Activated effector memory CD4-positive, alpha-beta T cell treated with Interleukin-2 at 50 U/mL for 16 hours (primary cell): Measurements from ENCODE around the gene GYG1.

Source experiments
- DNase-seq: peaks from one replicate; pipeline ENCODE4 v3.0.0-alpha.2; 2020

The GYG1 gene

DNA sequence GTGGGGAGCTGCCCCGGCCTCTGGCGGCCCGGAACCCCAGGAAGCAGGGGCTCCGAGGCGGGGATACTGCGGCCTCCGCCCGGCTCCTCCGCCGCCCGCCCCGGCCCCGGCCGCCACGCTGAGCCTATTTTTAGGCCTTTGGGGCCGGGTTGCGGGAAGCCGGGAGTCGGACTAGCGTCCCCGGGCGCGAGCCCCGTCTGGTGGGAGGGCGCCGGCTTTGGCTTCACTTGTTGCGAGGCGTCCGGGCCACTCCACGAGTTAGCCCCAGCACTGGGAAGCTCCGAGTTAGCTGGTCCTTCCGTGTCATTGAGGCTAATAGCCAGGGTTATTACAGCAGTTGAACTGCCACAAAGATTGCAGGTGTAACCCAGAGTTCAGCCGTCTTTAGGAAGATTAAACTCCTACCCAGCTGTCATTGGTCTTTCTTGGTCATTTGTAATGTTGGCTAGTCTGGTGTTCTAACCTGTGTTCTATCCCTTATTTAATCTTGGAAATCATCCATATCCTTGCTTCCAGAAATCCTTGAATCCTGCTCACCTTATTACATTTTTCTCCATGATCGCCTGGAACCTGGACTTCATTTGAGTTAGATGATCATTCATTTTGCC, 791 bp downstream of the GYG1 start:
- DNase-seq, result peak; percentile 32

DNA sequence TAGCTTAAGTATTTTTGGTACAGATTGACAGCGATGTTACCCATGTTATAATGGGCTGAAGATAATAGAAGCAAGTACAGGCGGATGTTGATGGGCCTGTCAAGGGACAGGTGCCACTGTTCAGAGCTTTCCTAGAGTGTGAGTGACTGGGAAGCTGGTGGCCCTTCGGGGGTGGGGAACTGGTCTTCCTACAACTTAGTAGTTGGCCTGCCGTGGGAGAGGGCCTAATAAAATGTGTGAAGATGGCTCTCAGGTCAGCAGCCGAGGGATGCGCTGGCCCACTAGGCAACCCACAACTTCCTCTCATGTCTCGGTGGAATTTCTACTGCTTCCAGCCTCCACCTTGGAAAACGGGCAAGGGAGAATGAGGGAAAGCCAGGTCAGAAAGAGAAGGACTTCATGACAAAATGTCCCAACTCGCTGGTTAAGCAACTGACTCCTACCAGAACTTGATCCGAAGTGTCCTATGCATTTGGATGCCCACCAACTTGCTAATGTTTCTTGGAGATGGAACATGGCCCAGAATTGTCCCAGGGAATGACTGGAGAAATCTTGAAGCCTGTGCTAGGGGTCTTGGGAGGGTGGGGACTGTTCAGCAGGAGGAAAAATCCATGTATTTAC, 1.4 kb downstream of the GYG1 start:
- DNase-seq, result no peak

DNA sequence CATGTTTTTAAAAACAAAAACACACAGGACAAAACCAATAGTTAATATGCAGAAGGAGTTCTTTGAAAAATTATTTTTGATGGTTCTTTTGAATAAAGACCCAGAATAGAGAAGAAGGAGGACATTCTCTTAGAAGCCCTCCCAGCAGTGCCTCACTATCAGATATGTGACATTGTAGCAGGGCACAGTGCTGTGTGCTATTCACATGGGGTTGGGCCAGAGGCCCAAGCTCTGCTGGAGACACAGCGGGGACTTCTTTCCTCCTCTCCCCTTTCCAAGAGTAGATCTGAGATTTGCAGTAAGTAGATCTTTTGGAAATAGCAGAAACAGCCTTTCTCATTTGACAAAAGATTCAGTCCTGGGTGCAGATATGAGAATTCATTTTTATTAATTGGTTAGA, 6.3 kb downstream of the GYG1 start:
- DNase-seq, result no peak

DNA sequence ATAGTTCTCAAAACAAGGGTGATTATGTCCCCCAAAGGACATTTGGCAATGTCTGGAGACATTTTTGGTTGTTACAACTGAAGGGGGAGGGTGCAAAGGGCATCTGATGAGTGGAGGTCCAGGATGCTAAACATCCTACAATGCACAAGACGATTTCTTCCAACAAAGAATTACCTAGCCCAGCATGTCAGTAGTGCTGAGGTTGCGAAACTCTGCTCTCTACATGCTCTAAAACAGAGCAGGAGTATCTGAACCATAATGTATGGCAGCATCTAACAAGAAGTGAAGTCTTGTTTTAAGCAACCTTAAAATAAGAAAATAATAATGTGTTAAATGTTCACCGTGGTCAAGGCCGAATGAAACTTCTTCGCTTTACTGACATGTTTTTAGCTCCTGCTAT, 7.0 kb downstream of the GYG1 start:
- DNase-seq, result no peak

DNA sequence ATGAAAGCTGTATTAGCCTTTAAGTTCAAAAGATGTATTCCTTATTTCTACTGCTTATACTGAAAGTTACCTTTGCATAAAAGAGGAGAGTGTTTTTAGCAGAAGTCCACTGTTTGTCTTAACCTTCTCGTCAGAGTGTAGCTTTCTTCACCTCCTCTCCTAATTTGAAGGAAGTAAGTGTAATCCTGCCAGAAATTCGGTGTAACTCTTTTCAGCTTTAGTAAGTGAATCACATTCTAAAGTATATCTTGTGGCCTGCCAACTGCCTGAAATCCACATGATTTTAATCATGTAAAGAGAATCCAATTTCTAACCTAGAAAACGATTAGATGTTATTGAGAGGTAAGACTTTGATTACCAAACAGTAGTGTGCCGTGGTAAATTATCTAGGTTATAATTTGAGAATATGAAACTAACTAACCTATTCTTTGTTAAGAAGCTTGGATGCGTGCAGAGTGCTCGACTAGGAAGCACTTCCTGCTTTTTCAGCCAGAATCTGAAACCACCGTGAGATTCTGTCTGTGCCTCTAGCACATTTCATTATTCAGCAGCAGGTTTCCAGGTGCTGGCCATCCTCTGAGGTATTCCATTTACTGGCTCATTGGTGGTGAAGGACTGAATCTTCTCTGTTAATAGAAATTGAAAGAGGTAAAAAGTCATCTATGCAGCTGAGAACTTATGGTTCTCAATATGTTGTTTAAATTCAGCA, 7.5 kb downstream of the GYG1 start:
- no peak for DNase-seq

DNA sequence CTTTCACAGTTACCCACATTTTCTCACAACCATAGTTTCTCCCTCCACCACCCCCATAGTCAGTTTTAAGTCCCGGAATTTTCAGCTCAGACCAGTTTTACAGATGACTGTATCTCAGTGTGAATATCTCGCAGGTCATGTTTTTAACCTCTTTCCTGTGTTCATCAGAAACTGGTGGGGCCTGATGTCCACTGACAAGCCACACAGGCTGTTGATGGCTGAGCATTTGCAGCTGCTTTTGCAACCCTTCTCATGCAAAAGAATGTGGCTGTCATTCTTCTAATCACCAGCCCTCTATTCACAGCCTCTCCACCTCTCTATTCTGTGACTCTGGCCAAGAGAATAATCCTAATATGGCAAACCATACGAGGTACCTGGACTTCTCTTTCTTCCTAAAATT, 8.5 kb downstream of the GYG1 start:
- no peak for DNase-seq

DNA sequence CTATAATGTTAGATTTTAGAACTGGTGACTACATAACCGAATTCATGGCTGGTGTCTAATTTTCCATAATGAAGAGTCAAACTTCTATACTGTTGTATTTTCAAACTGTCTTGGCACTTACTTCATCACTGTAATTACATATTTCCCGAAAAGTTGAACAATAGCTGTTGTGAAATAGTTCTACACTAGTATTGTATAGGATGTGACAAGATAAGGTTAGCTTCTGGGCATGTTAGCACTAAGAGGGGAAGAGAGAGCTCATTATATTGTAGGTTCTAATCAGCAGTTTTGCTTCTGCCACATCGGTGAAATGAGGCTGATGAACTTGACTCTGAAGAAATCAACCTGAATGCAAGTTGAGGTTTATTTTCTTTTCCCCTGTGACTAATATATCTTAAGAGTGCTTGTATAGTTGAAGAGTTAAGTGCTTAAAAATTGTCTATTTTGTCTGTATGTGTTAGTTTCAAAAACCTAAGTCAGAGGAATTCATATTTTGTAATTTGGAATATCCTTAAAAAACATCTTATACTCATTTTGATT, 8.9 kb downstream of the GYG1 start:
- no peak for DNase-seq

DNA sequence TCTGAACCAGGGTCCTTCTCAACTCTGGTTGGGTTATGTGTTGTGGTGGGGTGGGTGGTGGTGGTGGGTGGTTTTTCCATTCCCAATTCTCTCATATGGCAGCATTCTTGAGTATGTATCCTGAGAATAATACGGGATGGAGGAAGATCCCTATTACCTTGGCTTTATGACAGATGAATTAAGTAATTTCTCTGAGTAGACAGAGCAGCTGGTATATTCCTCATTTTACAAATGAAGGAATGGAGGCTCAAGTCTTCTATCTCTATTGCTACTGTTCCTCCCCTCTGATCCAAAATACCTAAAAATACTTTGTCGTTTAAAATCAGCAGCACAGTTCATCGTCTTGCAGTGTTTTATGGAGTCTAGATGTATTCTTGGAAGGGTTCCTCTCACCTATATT, 10.4 kb downstream of the GYG1 start:
- no peak for DNase-seq

DNA sequence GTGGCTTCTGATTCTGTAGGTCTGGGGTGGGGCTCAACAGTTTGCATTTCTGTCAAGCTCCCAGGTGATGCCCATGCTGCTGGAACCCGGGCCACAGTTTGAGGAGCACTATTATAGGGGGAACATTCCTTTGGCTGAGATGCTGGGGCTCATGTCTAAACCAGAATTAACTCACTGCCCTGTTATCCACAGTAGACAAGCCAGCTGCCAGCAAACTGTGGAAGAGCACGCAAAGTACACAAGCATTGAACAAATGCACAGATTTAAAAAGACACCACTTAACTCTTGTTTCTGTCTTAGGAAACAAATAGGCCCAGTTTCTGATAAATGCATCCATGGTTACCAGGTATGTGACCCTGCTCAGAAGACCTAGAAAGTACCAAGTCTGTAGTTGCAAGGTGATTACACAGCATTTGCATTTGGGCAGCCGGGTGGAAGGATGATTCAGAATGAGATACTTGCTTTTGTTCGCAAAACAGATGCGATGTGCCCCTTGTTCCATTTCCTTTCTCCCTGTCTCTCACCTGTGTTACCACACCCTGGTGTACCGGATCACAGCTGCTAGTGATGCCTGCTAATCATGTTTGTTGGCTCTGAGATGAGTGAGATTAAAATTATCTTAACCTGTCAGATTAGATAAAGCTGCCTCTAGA, 12.4 kb downstream of the GYG1 start:
- DNase-seq, result no peak

DNA sequence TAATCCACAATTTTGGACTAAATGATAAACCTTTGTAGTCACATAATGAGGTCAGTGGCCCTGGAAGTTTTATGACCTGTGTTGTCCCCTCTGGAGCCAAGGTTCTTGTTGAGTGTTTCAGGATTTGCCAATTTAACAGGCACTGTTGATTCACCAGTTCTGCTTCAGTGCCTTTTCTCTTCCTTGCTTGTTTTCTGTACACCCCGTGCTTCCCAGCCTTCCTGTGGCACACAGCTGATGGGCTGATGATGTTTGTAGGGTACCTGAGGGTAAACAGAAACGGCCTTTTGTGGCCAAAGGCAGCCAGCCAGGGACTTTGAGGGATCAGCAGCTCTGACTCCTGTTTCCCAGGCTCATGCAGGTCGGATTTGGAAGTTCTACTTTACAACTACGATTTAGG, 13.3 kb downstream of the GYG1 start:
- DNase-seq, result no peak

DNA sequence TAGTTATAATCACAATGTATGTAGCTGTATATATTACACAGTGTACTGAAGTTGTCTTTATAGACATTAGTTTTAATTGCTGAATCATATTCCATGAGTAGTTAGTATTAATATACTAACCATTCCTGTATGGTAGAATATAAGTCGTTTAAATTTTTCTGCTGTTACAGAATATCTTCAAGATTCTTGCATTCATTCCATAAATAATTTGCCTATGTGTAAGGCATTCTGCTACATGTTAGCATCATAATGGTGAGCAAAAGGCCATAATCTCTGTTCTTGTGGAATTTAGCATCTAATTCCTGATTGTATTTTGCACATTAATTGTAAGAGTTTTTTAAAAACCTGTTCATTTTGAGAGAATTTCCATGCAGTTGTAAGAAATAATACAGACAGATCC, 14.1 kb downstream of the GYG1 start:
- DNase-seq, result no peak

DNA sequence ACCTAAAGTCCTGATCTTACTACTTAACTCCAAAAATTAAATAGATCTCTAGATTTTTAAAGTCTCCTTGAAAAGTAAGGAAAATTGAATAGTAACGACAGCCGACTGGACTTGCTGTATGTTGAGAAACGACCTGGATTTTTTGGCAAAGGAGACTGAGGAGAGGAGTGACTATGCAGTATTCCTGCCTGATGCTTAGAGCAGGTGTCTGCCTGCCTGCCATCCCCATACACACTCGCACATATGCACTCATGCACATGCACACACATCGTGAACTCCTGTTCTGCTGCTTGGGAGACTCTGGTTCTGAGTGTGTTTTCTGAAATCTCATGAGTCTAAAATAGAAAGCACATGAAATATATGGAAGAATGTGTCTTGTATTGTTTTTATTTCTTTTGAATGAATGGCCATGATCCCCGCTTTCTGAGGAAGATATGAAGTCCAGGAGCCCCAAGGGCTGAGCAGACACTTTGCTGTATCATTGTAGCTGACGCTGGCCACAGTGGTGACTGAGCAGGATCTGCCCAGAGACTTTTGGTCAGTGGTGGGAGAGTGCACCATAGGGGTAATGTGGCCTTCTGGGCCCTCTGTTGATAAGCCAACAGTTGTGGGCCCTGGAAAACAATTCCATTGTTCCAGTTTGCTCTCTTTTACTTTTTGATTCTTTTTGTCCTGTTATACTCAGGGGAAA, 16.4 kb downstream of the GYG1 start:
- DNase-seq, result no peak

DNA sequence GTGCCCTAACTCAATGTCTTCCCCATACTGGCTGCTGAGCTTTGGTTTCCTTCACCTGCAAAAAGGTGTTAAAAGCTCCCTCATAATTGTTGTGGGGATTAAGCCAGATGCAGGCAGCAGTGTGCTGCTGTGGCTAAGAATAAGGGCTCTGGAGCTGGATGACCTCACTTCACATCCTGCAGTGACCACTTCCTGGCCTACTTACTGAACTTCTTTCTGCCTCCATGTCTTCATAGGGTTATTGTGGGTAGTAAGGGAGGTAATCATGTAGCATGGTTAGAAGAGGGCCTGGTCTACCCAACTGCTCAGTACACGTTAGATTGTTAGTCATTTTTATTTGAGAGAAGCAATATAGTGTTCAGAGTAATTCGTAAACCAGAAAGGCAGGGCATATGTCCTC, 18.4 kb downstream of the GYG1 start:
- DNase-seq, result peak; percentile 29

DNA sequence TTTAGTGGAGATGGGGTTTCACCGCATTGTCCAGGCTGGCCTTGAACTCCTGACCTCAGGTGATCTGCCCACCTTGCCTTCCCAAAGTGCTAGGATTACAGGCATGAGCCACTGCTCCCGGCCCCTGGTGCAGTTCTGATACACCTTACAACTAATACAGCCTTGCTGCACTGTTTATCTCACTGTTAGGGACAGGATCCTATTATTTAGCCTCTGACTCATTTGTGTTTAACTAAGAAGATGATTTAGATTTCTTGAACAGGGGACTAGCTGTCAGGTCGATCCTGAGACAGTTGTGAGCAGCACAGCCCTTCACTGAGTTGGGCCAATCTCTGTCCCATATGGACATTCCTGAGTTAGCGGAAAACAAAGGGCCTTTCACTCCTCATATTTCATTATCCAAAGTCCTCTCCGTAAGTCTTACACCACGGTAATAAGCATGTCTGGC, 19.2 kb downstream of the GYG1 start:
- no peak for DNase-seq

DNA sequence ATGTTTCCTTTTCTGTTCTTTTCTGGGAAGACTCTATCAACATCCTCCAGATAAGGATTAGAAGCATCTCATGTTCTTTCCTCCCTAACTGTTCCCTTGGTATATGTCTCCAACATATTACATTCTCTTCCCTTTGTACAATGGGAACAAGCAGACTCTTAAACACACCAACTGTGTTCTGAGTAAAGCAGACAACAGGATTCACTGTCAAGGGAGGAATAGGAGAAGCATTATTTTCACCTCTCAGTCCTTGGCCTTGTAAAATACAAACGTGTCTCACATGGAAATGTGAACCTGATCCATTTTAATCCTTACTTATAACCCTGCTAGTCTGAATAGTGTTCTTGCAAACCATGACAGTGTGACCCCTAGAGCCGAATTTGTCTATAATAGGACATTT, 19.6 kb downstream of the GYG1 start:
- DNase-seq, result no peak

DNA sequence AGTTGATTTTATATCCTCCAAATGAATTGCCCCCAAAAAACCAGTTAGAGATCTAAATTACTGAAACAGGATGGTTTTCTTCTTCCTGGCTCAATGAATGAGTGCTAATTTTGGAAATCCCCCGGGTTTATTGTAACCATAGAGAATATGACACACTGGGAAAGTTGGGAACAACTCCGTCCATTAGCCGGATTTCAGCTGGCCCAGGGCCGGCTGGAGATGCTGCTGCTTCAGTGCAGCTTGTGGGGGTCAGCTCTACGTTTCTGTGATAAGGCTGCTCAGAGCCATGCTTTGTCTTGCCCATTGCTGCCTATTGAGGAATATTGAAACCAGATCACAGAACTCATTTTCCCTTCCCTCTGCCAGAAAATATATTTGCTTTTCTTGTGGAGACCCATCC, 20.3 kb downstream of the GYG1 start:
- no peak for DNase-seq

DNA sequence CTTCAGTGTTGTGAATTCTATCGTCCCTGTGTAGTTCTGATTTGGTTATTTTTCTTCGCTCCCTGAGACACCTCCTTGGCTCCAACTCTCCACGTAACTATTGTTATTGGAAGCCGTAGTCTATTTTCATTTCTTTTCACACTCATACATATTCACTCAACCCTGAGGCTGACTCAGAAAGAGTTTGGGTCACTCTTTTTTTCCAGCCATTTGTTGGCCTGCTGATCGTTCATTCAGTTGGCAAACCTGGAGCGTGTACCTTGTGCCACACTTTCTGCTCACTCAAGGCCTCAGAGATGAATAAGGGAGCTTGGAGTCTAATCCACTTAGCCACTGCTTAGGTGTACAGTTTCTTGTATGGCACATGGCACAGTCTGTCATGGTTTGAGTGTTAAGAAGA, 22.4 kb downstream of the GYG1 start:
- DNase-seq, result no peak

DNA sequence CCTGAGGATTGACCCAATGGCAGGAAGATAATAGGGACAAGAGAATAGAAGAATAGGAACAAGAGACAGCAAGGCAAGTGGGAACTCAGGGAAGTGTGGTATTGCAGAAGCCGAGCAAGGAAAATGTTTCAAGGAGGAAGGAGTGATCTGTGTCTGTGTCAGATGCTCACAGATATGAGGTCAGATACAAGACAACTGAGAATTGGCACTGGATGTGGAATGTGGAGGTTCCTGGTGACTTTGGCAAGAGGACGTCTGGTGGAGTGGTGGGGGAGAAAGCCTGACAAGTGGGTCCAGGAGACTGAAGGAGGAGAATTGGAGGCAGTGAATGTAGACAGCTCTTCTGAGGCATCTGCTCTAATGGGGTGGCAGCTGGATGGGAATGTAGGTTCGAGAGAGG, 24.1 kb downstream of the GYG1 start:
- no peak for DNase-seq

DNA sequence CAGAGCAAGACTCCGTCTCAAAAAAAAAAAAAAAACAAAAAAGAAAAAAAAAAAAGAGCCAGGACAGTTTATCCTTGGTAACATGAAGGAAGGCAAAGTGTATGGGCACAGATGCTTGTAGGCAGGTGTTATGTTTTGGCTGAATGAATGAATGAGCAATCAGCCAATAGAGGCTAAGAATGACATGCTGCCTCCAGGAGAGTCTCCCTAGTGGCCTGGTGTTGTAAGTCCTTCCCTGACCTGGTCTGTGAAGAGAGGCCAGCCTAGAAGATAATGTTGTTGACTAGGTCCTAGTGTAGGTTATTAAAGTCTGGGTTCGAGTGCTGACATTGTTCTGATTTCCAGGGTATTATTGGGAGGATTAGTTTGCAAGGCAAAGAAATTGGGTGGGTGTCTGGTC, 24.9 kb downstream of the GYG1 start:
- DNase-seq, result no peak

DNA sequence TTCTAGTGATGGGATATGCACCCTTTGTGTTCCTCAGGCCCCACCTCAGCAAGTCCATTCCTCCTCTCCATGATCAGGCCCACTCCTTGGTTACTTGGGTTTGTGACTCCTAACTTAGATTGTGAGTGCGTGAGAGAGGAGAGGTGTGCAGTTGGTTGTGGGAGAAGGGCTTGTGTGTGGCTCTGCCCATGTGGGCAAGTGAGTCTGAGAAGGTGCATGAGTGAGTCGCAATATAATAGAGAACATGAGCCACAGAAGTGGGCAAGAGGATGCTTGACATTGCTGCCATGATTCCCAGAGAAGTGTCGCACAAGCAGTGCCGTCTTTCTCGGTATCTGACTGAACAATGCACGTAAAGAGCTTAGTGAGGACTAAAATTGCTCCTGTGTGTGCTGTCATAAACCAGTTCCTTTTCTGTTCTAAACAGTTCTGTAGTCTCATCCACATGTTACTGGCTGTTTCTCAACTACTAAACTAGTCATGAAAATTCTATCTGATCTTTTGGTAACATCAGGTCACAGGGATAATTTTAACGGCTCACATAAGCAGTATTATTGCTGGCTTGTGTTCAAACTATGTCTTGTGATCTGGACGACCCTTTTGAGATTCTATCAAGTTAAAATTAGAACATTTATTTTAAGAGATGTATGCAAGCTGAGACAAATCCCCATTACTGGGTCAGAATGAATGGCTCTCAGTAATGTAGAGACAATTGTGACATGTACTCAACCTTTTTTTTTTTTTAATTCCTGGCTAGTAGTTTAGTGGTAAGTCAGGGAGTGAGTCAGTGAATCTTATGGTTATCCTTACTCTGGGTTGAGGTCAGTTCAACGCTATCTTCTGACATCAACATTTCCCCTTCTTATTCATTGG, 25.6 kb downstream of the GYG1 start:
- DNase-seq, result no peak

DNA sequence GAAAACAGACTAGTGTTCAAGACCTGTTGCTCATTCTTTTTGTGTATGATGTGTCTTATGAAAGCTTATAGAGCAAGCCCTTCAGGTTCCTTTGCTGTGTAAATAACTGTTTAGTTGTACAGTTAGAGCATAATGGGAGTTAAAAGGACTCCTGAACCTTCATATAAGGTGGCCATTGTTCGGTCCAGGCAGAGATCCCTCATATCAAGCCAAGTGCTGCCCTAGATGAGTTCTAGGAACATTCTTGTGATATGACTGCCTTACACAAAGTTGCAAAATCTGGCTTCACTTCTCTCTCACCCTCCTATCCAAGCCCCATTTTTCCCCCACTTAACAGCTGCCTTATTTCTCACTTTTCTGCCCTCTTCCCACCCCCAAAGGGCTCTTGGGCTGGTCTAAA, 26.9 kb downstream of the GYG1 start:
- DNase-seq, result no peak

DNA sequence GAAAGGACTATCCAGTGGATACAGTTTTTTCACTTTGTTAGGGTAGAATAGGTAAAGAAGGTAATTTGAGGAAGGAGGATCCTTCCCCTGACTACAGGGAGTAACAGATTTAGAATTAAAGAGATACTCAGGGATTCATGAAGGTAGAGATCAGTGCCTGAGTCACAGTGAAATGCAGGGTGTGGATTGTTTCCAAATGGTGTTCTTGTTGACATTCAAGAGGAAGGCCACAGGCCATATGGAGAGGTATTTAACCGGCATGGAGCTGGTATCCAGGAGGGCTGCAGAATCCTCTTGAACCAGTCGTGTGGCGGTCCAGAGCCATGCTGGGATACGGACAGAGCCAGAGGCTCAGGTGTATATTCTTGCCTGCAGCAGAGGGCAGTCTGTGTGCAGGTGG, 28.2 kb downstream of the GYG1 start:
- DNase-seq, result no peak
